GM18951 (cell line): ENCODE data around the gene IGF2BP2.

Source experiments
- POLR2A ChIP-seq: IDR thresholded peaks from 4 replicates; pipeline ENCODE4 v1.6.1; 2011; ENCODE audit warnings: mild to moderate bottlenecking; ENCODE audit not compliant: insufficient read length, insufficient read depth; ENCODE audit errors: extremely low read depth
- in situ Hi-C: fragments of 300-500 bp; cut with MboI; formaldehyde crosslinking; loops from one replicate; pipeline ENCODE4 v1.12.0; 2022; ENCODE audit warnings: low sequenced_read_pairs, mixed read lengths, inconsistent platforms; ENCODE audit not compliant: unreplicated experiment

Gene IGF2BP2

DNA sequence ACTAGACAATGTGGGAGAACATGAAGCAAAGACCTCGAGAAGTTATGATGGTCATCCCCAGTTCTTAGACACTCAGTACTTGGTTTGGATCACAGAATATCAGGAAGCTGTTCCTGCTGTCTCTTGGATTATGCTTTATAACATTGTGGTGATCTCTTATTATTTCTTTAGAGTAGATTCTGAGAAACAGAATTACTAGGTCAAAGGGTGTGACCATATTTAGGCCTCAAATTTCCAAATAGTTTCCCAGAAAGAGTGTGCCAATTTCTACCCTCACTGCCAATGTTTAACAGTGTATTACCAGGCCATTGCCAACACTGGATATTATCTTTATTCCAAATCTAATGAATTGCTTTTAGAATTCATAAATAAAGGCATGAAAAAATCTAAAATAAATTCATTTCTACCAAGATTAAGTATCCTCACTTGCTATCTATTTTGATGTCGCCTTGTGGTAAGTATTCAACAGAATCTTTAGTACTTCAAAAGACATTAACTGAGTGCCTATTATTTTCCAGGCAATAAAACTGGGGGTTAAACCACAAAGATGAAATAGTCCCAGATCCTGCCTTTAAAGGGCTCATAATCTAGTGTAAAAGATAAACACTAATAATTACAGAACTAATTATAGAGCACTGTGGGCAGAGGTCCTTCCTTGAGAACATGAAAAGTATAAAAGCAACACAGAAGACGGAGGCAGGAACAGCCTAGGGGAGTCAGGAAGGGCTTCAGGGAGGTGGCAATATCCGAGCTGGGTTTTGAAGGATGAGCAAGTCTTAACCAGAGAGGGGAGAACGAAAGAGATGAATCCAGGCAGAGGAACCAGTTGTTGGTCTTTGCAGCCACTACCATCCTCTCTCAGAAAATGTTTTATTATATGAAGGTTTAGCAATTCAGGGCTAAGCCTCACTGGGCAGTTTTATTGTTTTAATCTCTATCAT is 86.8 kb downstream of the IGF2BP2 start:
- in situ Hi-C loops: no loop called here
- TF ChIP-seq POLR2A: no peak

DNA sequence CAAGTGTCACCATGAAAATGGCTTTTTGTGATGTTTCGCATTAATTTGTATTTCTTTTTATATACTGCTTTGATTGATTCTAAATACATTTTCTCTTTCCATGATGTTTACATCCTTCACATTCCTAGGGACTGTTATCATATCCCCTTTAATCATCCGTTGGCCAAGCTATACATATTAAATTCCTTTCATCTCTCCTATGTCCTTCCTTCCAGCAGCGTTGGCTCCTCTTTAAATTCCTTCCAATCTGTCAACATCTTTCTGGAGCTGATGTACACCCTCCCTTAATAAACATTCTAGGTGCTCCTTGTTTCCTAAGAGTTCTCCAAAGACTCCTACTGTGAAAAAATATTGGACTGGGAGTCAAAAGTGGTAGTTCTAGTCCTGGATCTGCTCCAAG is 87.8 kb downstream of the IGF2BP2 start:
- in situ Hi-C loops: no loop called here
- TF ChIP-seq POLR2A: no peak

GRCh38 chr3:185734725-185735096 is 90.1 kb downstream of the IGF2BP2 start:
- no peak for TF ChIP-seq POLR2A
- in situ Hi-C loops: no loop called here

- in situ Hi-C loops: no loop called here
- no peak for TF ChIP-seq POLR2A
Measured at GRCh38 chr3:185733980-185734724, 90.7 kb downstream of the IGF2BP2 start.

- in situ Hi-C loops: no loop called here
- no peak for TF ChIP-seq POLR2A
Measured at GRCh38 chr3:185732782-185733181, 92.1 kb downstream of the IGF2BP2 start.

- in situ Hi-C loops: no loop called here
- no peak for TF ChIP-seq POLR2A
Measured at GRCh38 chr3:185730550-185730949, 94.3 kb downstream of the IGF2BP2 start.

GRCh38 chr3:185729337-185730055 is 95.3 kb downstream of the IGF2BP2 start:
- in situ Hi-C loops: no loop called here
- no peak for TF ChIP-seq POLR2A

GRCh38 chr3:185728630-185729336 is 96.1 kb downstream of the IGF2BP2 start:
- in situ Hi-C loops: no loop called here

GRCh38 chr3:185727873-185728272 is 97.0 kb downstream of the IGF2BP2 start:
- in situ Hi-C loops: no loop called here

More at GRCh38 chr3:185728630-185729336, 96.1 kb downstream of the IGF2BP2 start:
- TF ChIP-seq POLR2A: no peak

DNA sequence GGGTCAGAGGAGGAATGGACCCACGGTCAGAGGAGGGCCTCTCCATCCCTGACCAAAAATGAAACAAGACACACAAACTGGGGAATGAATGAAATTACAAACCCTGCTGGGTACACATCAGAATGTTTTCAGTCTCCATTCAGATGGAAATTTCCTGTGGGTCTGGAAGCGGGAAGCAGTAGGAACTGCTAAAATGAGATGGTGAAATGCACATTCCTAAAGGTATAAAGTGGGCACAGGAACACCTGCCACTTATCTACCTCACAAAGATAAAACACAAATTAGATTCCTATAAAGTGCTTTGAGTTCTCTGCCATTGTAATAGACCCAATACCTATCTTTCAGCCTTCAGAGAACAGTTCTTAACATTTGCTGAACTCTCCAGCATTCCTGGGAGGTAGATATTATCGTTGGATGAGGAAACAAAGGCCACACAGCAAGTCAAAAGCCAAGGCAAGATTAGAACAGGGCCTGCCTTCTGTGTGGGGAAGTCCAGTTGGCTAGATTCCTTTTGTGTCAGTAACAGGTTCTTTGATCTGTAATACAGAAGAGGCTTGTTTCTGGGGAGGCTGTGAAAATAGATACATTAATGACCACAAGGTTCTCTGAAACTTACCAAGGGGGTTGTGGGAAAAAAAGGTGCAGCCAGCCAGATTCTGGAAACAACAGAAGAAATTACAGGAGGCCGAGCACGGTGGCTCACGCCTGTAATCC is 98.4 kb downstream of the IGF2BP2 start:
- in situ Hi-C loops: no loop called here

More at GRCh38 chr3:185727873-185728272, 97.0 kb downstream of the IGF2BP2 start:
- no peak for TF ChIP-seq POLR2A

DNA sequence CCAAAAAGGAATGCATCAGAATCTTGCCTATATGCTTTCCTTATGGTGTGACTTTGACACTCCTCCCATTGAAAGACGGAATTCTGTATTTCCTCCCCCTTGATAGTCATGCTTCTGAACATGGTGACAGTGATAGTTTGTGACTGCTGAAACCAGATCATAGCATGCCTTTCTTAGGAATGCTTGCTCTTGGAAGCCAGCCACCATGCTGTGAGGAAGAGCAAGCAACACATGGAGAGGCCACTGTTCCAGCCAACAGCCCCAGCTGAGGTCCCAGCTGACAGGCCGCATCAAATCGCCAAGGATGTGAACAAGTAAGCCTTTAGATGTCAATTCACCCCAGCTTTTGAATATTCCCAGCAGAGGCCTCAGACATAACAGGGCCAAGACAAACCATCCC is 100.1 kb downstream of the IGF2BP2 start:
- in situ Hi-C loops: no loop called here

More for the DNA sequence above, 98.4 kb downstream of the IGF2BP2 start:
- no peak for TF ChIP-seq POLR2A

DNA sequence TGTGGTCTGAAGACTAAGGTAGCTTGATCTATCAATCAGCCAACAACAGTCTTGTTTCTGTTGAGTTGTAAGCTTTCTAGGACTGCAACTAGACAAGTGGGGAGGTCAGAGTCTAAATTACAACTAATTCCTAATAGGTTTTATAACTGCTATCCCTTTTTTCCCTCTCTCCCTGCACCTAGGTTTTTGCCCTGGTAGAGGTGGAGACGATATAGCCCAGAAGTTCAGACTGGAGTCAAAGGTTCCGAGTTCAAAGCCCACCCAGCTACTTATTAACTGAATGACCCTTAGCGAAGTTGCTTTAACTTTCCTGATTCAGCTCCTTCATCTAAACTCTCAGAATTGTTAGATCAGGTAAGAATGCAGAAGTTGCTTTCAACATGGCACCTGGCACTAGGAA is 100.6 kb downstream of the IGF2BP2 start:
- no peak for TF ChIP-seq POLR2A

More for the DNA sequence above, 100.1 kb downstream of the IGF2BP2 start:
- TF ChIP-seq POLR2A: no peak

More for the DNA sequence above, 100.6 kb downstream of the IGF2BP2 start:
- in situ Hi-C loops: no loop called here
